ENCODE measurements around the gene NSRP1.
A peak's percentile ranks its signal among the peaks of the same experiment; 100 is the strongest.
"Not testable (repeated sequence)": the region's sequence is repeated elsewhere in the genome, so short reads cannot be mapped to it uniquely, and the experiment has no call there.

NSRP1 gene

GRCh38 chr17:30117675-30118081, 1.1 kb downstream of the NSRP1 start:
- H3K4me3 ChIP-seq (replicated peaks; ENCODE audit: low read depth, low read length): peak overlapping the region; percentile 96
- DNase-seq (ENCODE audit: extremely low read depth, low read depth): no peak
- TF ChIP-seq, protein P1, sequence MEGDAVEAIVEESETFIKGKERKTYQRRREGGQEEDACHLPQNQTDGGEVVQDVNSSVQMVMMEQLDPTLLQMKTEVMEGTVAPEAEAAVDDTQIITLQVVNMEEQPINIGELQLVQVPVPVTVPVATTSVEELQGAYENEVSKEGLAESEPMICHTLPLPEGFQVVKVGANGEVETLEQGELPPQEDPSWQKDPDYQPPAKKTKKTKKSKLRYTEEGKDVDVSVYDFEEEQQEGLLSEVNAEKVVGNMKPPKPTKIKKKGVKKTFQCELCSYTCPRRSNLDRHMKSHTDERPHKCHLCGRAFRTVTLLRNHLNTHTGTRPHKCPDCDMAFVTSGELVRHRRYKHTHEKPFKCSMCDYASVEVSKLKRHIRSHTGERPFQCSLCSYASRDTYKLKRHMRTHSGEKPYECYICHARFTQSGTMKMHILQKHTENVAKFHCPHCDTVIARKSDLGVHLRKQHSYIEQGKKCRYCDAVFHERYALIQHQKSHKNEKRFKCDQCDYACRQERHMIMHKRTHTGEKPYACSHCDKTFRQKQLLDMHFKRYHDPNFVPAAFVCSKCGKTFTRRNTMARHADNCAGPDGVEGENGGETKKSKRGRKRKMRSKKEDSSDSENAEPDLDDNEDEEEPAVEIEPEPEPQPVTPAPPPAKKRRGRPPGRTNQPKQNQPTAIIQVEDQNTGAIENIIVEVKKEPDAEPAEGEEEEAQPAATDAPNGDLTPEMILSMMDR (IDR thresholded peaks at IDR 0.05; ENCODE audit: low read depth, low read length, missing control alignments): no peak

- DNase-seq (ENCODE audit: extremely low read depth, low read depth): not testable (repeated sequence)
- H3K4me3 ChIP-seq (replicated peaks; ENCODE audit: low read depth, low read length): peak overlapping the region; percentile 96
Measured at GRCh38 chr17:30118635-30119034, 2.0 kb downstream of the NSRP1 start.

DNA sequence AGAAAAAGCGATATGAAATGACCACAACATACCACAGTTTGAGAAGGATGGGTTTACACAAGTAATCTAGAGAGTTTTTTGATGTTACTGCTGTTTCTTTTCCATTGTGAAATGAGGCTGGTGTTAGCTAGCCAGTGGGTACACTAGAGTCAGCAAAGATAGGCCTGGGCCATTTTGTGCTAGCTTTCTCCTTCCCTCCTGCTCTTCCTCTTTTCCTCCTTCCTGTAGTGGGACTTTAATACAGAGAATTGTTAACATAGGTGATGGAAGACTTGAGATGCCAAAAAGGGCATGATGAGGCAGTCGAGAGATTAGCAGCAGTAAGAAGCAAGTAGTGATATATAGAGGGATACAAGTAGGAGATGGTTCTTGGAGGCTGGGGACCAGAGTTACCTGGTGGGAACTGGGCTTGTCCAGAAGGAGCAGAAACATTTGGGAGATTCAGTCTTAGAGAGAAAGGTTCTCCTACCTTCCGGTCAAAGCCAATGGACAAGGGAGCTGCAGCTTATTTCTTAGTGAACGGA, 7.7 kb downstream of the NSRP1 start:
- no peak for DNase-seq (ENCODE audit: extremely low read depth, low read depth)
- H3K4me3 ChIP-seq (replicated peaks; ENCODE audit: low read depth, low read length): no peak overlapping the region
- TF ChIP-seq, protein P1 (IDR thresholded peaks at IDR 0.05; ENCODE audit: low read depth, low read length, missing control alignments): no peak

DNA sequence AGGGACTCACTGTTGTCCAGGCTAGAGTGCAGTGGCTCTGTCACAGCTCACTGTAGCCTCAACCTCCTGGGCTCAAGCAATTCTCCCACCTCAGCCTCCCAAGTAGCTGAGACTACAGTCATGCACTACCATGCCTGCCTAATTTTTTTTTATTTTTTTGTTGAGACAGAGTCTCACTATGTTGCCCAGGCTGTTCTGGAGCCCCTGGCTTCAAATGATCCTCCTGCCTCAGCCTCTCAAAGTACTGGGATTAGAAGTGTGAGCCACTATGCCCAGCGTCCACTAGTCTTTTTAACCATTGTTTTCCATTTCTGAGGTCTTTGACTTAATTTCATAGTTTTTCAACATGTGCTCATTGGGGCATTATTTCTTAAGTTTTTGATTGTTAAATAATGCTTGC, 13.5 kb downstream of the NSRP1 start:
- TF ChIP-seq, protein P1 (IDR thresholded peaks at IDR 0.05; ENCODE audit: low read depth, low read length, missing control alignments): no peak
- DNase-seq (ENCODE audit: extremely low read depth, low read depth): no peak
- H3K4me3 ChIP-seq (replicated peaks; ENCODE audit: low read depth, low read length): no peak overlapping the region

DNA sequence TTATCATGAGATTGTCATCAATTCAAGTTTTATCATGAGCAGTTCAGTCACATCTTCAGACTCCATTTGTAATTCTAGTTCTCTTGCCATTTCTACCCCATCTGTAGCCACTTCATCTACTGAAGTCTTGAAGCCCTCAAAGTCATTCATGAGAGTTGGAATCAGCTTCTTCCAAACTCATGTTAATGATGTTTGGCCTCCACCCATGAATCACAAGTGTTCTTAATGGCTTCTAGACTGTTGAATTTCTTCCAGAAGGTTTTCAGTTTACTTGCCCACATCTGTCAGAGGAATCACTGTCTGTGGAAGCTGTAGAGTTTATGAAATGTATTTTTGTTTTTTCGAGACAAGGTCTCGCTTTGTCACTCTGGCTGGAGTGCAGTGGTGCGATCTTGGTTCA, 16.0 kb downstream of the NSRP1 start:
- H3K4me3 ChIP-seq (replicated peaks; ENCODE audit: low read depth, low read length): no peak overlapping the region
- DNase-seq (ENCODE audit: extremely low read depth, low read depth): no peak
- TF ChIP-seq, protein P1 (IDR thresholded peaks at IDR 0.05; ENCODE audit: low read depth, low read length, missing control alignments): no peak

- no peak for DNase-seq (ENCODE audit: extremely low read depth, low read depth)
- no peak overlapping the region for H3K4me3 ChIP-seq (replicated peaks; ENCODE audit: low read depth, low read length)
- TF ChIP-seq, protein P1 (IDR thresholded peaks at IDR 0.05; ENCODE audit: low read depth, low read length, missing control alignments): no peak
Measured at GRCh38 chr17:30133197-30133596, 16.6 kb downstream of the NSRP1 start.

GRCh38 chr17:30134551-30134950, 17.9 kb downstream of the NSRP1 start:
- DNase-seq (ENCODE audit: extremely low read depth, low read depth): no peak
- no peak overlapping the region for H3K4me3 ChIP-seq (replicated peaks; ENCODE audit: low read depth, low read length)
- TF ChIP-seq, protein P1 (IDR thresholded peaks at IDR 0.05; ENCODE audit: low read depth, low read length, missing control alignments): no peak
